Upper lobe of right lung (tissue), 1 donor: ENCODE data around the gene PEX14. TPM values are rescaled to one million over a fixed set of nuclear protein-coding genes. Genes with fewer than 3 reads are reported as not detected.
A peak's percentile ranks its signal among the peaks of the same experiment; 100 is the strongest.

Experiments used
- ATAC-seq: fragments of 200-7000 bp; cut with Tn5 transposase; one replicate; pipeline ENCODE4 v1.9.1; 2020; ENCODE audit warnings: mild to moderate bottlenecking, moderate library complexity
- DNase-seq: peaks from one replicate; pipeline ENCODE4 v3.0.0-alpha.2; 2020
- H3K27ac ChIP-seq: fragments of 200-600 bp; one replicate; pipeline ENCODE4 v1.8.0; 2022
- H3K27me3 ChIP-seq: fragments of 200-600 bp; one replicate; pipeline ENCODE4 v1.8.0; 2022; ENCODE audit warnings: mild to moderate bottlenecking
- H3K36me3 ChIP-seq: fragments of 200-600 bp; one replicate; pipeline ENCODE4 v1.8.0; 2022
- H3K4me1 ChIP-seq: fragments of 200-600 bp; one replicate; pipeline ENCODE4 v1.8.0; 2022
- H3K4me3 ChIP-seq: fragments of 200-600 bp; one replicate; pipeline ENCODE4 v1.8.0; 2022; ENCODE audit warnings: mild to moderate bottlenecking
- H3K9me3 ChIP-seq: fragments of 200-600 bp; one replicate; pipeline ENCODE4 v1.8.0; 2022
- CTCF ChIP-seq: fragments of 200-600 bp; IDR thresholded peaks from one replicate; pipeline ENCODE4 v1.8.0; 2022; ENCODE audit warnings: antibody characterized with exemption
- intact Hi-C: fragments of 100-400 bp; cut with DNase I; formaldehyde crosslinking; loops from one replicate; pipeline ENCODE4 v1.11.0; 2022
- total RNA-seq: library from RNA; stranded (reverse); fragmentation: NEBNext Ultra II Directional; extraction: Animal tissue kit (Norgen Biotek cat#: 25700); gene quantifications from one replicate; pipeline ENCODE4 v1.2.1, GENCODE V29; 2021
- donor health status: DM: no; HTN: yes; CAD: no; lungs with severe emphysema.

PEX14 gene
- total RNA-seq, 1 donor from 2014 or later: 25.8 TPM

GRCh38 chr1:10664251-10664650 lies 189.5 kb downstream of the PEX14 start:
- Histone ChIP-seq H3K36me3 (peaks cover 13% of the 10 kb centered on the region), H3K4me1 (peaks cover 61% of the 10 kb centered on the region), H3K27me3 (no peaks in the 10 kb centered on the region), H3K9me3 (no peaks in the 10 kb centered on the region), H3K4me3 (no peak overlapping the region), H3K27ac (peak overlapping the region; percentile 72)
- DNase-seq (no peak), ATAC-seq (no peak)
- no peak for TF ChIP-seq CTCF
- intact Hi-C loops: no loop called here

GRCh38 chr1:10665226-10665625 lies 190.5 kb downstream of the PEX14 start:
- peaks cover 66% of the 10 kb centered on the region for H3K4me1 ChIP-seq
- H3K36me3 ChIP-seq: peaks cover 8% of the 10 kb centered on the region
- no peak for ATAC-seq
- H3K9me3 ChIP-seq: no peaks in the 10 kb centered on the region
- H3K27me3 ChIP-seq: no peaks in the 10 kb centered on the region
- no peak for TF ChIP-seq CTCF
- H3K4me3 ChIP-seq: no peak overlapping the region
- intact Hi-C loops: no loop called here
- peak overlapping the region; percentile 73 for H3K27ac ChIP-seq
- no peak for DNase-seq

GRCh38 chr1:10665930-10666850 lies 191.4 kb downstream of the PEX14 start:
- no peaks in the 10 kb centered on the region for H3K27me3 ChIP-seq
- no peak for TF ChIP-seq CTCF
- intact Hi-C loops: no loop called here
- H3K4me3 ChIP-seq: no peak overlapping the region
- peaks cover 70% of the 10 kb centered on the region for H3K4me1 ChIP-seq
- DNase-seq (peak; percentile 94), ATAC-seq (peak; percentile 83)
- peaks cover 8% of the 10 kb centered on the region for H3K36me3 ChIP-seq
- H3K9me3 ChIP-seq: no peaks in the 10 kb centered on the region
- H3K27ac ChIP-seq: peak overlapping the region; percentile 73

DNA sequence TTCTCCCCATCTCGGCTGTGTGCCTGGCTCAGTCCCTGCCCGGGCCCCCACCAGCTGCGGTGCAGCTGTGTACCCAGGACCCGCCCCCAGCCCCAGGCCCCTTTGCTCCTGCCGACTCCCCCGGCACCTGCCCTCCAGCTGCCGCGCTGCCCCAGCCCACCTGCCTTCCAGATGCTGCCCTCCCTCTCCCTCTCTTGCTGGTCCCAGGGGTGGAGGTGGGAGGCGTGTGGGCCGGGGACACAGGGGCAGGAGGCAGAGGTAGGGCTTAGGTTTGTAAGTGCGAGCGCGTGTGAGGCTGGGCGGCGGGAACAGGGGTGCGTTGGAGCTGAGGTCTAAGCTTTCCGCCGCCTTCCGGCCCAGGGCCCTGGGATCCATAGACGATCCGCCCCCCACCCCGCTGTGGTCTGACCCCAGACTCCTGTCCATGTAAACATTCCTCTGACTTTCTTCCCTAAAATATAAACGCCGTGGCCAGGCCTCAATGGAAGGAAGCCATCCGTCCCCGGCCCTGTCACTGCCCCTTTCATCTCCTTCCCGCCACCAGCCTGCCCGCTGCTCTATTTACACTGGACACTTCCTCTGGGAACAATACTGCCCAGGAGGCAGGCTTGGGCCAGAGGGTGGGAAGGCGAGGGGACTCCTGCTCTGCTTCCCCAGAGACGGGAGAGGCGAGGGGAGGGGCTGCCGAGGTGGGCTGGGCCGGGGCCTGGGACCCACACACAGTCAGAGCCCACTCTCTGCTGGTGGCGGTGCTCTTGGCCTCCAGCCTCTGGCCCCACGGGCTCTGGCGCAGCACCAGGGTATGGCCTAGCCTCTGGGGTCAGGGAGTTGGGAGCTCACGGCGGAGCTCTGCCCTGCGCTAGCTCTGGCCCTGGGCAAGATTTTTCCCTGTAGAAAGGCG lies 193.4 kb downstream of the PEX14 start:
- H3K4me1 ChIP-seq: peaks cover 74% of the 10 kb centered on the region
- H3K9me3 ChIP-seq: no peaks in the 10 kb centered on the region
- ATAC-seq (peak; percentile 44), DNase-seq (no peak)
- peak overlapping the region; percentile 58 for H3K27ac ChIP-seq
- peaks cover 8% of the 10 kb centered on the region for H3K36me3 ChIP-seq
- no peak overlapping the region for H3K4me3 ChIP-seq
- no peak for TF ChIP-seq CTCF
- H3K27me3 ChIP-seq: no peaks in the 10 kb centered on the region
- intact Hi-C loops: no loop called here

DNA sequence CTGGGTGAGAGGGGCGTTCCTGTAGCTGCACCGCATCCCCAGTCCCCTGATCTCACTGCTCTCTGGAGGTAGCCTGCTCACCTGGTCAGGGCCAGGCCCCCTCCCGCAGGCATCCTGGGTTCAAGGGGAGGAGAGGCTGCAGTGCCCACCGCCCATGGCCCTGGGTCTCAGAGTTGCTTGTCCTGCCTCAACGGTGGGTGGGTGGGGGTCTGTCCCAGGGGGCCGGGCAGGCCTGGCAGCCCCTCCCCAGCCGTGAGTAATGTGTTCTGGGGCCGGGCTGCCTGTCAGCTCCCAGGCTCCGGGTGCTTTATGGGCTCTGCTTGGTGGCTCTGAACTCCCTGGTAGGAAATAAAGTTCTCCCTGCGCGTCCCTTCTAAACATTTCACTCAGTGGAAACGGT lies 194.8 kb downstream of the PEX14 start:
- no peak overlapping the region for H3K4me3 ChIP-seq
- H3K36me3 ChIP-seq: peaks cover 6% of the 10 kb centered on the region
- intact Hi-C loops: no loop called here
- no peak for TF ChIP-seq CTCF
- no peak for ATAC-seq
- peaks cover 60% of the 10 kb centered on the region for H3K4me1 ChIP-seq
- no peak for DNase-seq
- H3K9me3 ChIP-seq: no peaks in the 10 kb centered on the region
- peak overlapping the region; percentile 58 for H3K27ac ChIP-seq
- no peaks in the 10 kb centered on the region for H3K27me3 ChIP-seq
